GM18519 (cell line): ENCODE results near the gene LSM2.

Experiments
- ATAC-seq: cut with Tn5 transposase; IDR thresholded peaks from one replicate; pipeline ENCODE4 v1.9.1; 2021; ENCODE audit warnings: mild to moderate bottlenecking, moderate library complexity; ENCODE audit not compliant: unreplicated experiment, low FRiP score

LSM2 gene

GRCh38 chr6:31778999-31779885 is 27.5 kb downstream of the LSM2 start:
- ATAC-seq, result no peak

GRCh38 chr6:31778193-31778592 is 28.6 kb downstream of the LSM2 start:
- no peak for ATAC-seq

- no peak for ATAC-seq
These were observed 29.1 kb downstream of the LSM2 start for GRCh38 chr6:31777667-31778050.

- ATAC-seq, result no peak
These were observed 29.6 kb downstream of the LSM2 start, which contains the start of gene VWA7 for GRCh38 chr6:31776989-31777666. VWA7 (minus strand) TSS chr6:31777328; CDS start chr6:31776779, 549 bp downstream.

GRCh38 chr6:31776485-31776988 is 30.2 kb downstream of the LSM2 start:
- no peak for ATAC-seq

- no peak for ATAC-seq
These were observed 30.9 kb downstream of the LSM2 start for GRCh38 chr6:31775633-31776484.

- ATAC-seq, result no peak
These were observed 31.6 kb downstream of the LSM2 start for GRCh38 chr6:31775184-31775583.

- no peak for ATAC-seq
These were observed 34.8 kb downstream of the LSM2 start for GRCh38 chr6:31771992-31772358.

GRCh38 chr6:31770860-31771259 is 35.9 kb downstream of the LSM2 start:
- ATAC-seq, result no peak

GRCh38 chr6:31769684-31770371 is 36.9 kb downstream of the LSM2 start:
- no peak for ATAC-seq

- ATAC-seq, result no peak
These were observed 38.2 kb downstream of the LSM2 start for GRCh38 chr6:31768363-31769257.

- ATAC-seq, result no peak
These were observed 39.6 kb downstream of the LSM2 start for GRCh38 chr6:31767096-31767645.

- ATAC-seq, result no peak
These were observed 40.6 kb downstream of the LSM2 start for GRCh38 chr6:31765910-31766794.

- no peak for ATAC-seq
These were observed 41.2 kb downstream of the LSM2 start for GRCh38 chr6:31765559-31765909.

GRCh38 chr6:31764198-31764597 is 42.6 kb downstream of the LSM2 start:
- no peak for ATAC-seq

- no peak for ATAC-seq
These were observed 43.2 kb downstream of the LSM2 start for GRCh38 chr6:31763619-31763940.

GRCh38 chr6:31762878-31763618 is 43.7 kb downstream of the LSM2 start:
- ATAC-seq, result no peak
